Ovary (tissue), 3 donors: ENCODE measurements around the gene FTL.

ENCODE experiments used
- CTCF ChIP-seq, 3 donors: fragments of 450-650 bp in 2 of 3; fragments of 200-600 bp in 1 of 3; IDR thresholded peaks; one replicate each; pipeline versions ENCODE4 v1.5.1 to v1.8.0; 2016 to 2022; ENCODE audit warnings: antibody characterized with exemption in 3 of 3, mild to moderate bottlenecking in 1 of 3
- EP300 ChIP-seq: sonication (generic); formaldehyde crosslinking; IDR thresholded peaks from one replicate; pipeline ENCODE4 v1.6.1; 2017; ENCODE audit warnings: antibody characterized with exemption
- POLR2A ChIP-seq: fragments of 450-650 bp; IDR thresholded peaks from one replicate; pipeline ENCODE4 v1.6.1; 2017; ENCODE audit warnings: antibody characterized with exemption, mild to moderate bottlenecking, moderate library complexity
- donor health status: DM: no; HTN: no; CAD: no.

GRCh38 chr19:48934837-48935236 is 30.3 kb upstream of the FTL start:
- TF ChIP-seq EP300 (no peak), CTCF (IDR thresholded peaks at IDR 0.05) (no peak), POLR2A (no peak)
